ENCODE data around the gene SRD5A3. TPM values are rescaled to one million over a fixed set of nuclear protein-coding genes. Genes with fewer than 3 reads are reported as not detected.

SRD5A3 gene
- total and polyA plus RNA-seq, 10 of the 15 experiments (the other 5 are each of a cell fraction or from before 2014, with no cell fraction given) = 1.6 to 20.4 (median 6.1) TPM

DNA sequence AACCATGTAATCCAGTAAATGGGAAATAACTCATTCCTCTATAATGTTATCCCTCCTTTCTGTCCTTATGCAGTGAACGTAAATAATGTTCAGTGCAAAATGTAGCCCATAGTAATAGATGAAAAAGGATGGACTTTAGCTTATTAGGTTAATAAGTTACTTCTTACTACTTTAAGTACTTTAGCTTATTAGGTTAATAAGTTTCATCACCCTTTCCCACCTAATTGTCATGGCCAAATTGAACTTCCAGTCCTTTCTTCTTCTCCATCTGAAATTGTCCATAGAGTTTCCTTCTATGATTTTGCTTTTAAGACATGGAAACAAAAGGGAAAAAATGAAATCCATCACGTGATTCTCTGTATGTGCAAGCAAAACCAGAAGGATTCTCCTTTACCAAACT is 34.5 kb downstream of the SRD5A3 start (continued):
- no peak for TF ChIP-seq USF1 (IDR thresholded peaks at IDR 0.05; ENCODE audit: borderline replicate concordance, extremely low read length, insufficient read depth, low read depth, low read length)
- TF ChIP-seq NRF1 (conservative IDR thresholded peaks at IDR 0.05; ENCODE audit: low read depth, low read length) = no peak
- TF ChIP-seq, protein P1, sequence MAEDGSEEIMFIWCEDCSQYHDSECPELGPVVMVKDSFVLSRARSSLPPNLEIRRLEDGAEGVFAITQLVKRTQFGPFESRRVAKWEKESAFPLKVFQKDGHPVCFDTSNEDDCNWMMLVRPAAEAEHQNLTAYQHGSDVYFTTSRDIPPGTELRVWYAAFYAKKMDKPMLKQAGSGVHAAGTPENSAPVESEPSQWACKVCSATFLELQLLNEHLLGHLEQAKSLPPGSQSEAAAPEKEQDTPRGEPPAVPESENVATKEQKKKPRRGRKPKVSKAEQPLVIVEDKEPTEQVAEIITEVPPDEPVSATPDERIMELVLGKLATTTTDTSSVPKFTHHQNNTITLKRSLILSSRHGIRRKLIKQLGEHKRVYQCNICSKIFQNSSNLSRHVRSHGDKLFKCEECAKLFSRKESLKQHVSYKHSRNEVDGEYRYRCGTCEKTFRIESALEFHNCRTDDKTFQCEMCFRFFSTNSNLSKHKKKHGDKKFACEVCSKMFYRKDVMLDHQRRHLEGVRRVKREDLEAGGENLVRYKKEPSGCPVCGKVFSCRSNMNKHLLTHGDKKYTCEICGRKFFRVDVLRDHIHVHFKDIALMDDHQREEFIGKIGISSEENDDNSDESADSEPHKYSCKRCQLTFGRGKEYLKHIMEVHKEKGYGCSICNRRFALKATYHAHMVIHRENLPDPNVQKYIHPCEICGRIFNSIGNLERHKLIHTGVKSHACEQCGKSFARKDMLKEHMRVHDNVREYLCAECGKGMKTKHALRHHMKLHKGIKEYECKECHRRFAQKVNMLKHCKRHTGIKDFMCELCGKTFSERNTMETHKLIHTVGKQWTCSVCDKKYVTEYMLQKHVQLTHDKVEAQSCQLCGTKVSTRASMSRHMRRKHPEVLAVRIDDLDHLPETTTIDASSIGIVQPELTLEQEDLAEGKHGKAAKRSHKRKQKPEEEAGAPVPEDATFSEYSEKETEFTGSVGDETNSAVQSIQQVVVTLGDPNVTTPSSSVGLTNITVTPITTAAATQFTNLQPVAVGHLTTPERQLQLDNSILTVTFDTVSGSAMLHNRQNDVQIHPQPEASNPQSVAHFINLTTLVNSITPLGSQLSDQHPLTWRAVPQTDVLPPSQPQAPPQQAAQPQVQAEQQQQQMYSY (CRISPR knock-in tag; IDR thresholded peaks at IDR 0.05) = no peak
- TF ChIP-seq ZNF217 (IDR thresholded peaks at IDR 0.05) = no peak
- no peak for TF ChIP-seq SMAD1 (IDR thresholded peaks at IDR 0.05; ENCODE audit: low read depth, partially characterized antibody)
- TF ChIP-seq NR2C1 (IDR thresholded peaks at IDR 0.05) = no peak
- TF ChIP-seq SIX5 (IDR thresholded peaks at IDR 0.05; ENCODE audit: low read depth, low read length, severe bottlenecking) = no peak
- TF ChIP-seq CREB1 (IDR thresholded peaks at IDR 0.05; ENCODE audit: low read depth) = no peak
- no peak for TF ChIP-seq BRCA1 (IDR thresholded peaks at IDR 0.05; ENCODE audit: low read depth, low read length)
- TF ChIP-seq SP1 (IDR thresholded peaks at IDR 0.05; ENCODE audit: low read depth, low read length) = no peak
- TF ChIP-seq ZNF274 (IDR thresholded peaks at IDR 0.05; ENCODE audit: insufficient read depth, insufficient read length) = no peak
- no peak for TF ChIP-seq TBL1XR1 (IDR thresholded peaks at IDR 0.05; ENCODE audit: low read depth, low read length)

All from GM12878 (cell line).